DND-41 (cell line): ENCODE measurements around the gene PTH2R.

ENCODE experiments used
- CTCF ChIP-seq: IDR thresholded peaks from 2 replicates; pipeline ENCODE4 v1.5.1; 2012; ENCODE audit warnings: borderline replicate concordance, low read length, moderate library complexity, mild to moderate bottlenecking; ENCODE audit not compliant: poor library complexity, severe bottlenecking; ENCODE audit errors: extremely low read depth
- EZH2 ChIP-seq: IDR thresholded peaks from 3 replicates; pipeline ENCODE4 v1.6.1; 2012; ENCODE audit warnings: borderline replicate concordance, low read depth, mild to moderate bottlenecking, moderate library complexity, low read length, inconsistent platforms; ENCODE audit not compliant: severe bottlenecking

GRCh38 chr2:208466151-208466919, 59.7 kb downstream of the PTH2R start:
- TF ChIP-seq EZH2 (no peak), CTCF (peak; percentile 74)
